LNCaP clone FGC (cell line): ENCODE data around the gene CSF2.

Experiments used
- DNase-seq: peaks from one replicate; pipeline ENCODE4 v3.0.0-alpha.2; 2011; ENCODE audit warnings: low read depth
- H3K4me3 ChIP-seq: 2 replicates; pipeline ENCODE4 v1.5.1; 2011; ENCODE audit warnings: mild to moderate bottlenecking, low read depth, low read length, control low read depth
- TF ChIP-seq, protein P1 (sequence below): IDR thresholded peaks from 2 replicates; pipeline ENCODE4 v1.5.1; 2012; ENCODE audit warnings: mild to moderate bottlenecking; ENCODE audit not compliant: control insufficient read depth, insufficient read depth; ENCODE audit errors: extremely low read depth

CSF2 gene

DNA sequence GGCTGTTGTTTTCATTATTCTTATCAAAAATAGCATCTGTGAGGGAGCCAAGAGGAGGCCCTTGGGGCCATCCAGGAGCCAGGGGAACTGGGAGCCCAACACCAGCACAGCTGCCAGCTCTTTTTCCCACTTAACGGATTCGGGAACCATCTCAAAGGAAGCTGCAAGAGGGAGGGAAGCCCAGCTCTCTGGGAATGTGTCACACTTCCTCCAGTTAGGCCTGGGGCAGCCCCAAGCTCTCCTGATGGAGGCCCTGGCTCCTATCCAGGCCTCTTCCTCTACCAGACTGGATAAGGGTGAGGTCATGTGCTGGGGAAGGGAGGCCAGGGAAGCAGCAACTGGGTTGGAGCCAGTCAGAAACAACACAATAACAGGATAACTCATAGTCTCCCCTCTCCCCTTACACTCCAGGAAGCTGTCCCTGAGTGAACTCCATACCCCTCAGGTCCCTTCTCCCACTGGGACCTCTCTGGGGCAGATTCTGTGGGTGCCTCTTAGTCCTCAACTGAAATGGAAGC, 12.7 kb downstream of the CSF2 start:
- TF ChIP-seq, protein P1, sequence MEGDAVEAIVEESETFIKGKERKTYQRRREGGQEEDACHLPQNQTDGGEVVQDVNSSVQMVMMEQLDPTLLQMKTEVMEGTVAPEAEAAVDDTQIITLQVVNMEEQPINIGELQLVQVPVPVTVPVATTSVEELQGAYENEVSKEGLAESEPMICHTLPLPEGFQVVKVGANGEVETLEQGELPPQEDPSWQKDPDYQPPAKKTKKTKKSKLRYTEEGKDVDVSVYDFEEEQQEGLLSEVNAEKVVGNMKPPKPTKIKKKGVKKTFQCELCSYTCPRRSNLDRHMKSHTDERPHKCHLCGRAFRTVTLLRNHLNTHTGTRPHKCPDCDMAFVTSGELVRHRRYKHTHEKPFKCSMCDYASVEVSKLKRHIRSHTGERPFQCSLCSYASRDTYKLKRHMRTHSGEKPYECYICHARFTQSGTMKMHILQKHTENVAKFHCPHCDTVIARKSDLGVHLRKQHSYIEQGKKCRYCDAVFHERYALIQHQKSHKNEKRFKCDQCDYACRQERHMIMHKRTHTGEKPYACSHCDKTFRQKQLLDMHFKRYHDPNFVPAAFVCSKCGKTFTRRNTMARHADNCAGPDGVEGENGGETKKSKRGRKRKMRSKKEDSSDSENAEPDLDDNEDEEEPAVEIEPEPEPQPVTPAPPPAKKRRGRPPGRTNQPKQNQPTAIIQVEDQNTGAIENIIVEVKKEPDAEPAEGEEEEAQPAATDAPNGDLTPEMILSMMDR: no peak
- no peak for DNase-seq
- no peak overlapping the region for H3K4me3 ChIP-seq

DNA sequence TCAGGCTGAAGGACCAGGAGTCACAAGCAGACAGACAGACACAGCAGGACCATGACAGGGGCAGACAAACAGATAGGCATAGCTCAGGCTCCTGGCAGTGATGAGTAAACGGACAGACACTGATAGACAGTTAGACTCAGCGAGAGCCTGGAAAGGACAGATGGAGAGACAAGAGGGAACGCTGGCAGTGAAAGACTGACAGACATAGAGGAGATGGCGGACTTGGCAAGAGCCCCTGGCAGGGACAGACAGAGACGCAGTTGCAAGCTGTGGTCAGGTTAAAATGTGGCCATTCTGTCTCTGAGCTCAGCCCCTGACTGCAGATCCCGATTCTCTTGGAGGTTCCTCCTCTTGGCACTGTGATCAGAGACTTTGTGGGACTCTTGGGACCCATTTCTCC, 13.6 kb downstream of the CSF2 start:
- TF ChIP-seq, protein P1: no peak
- no peak for DNase-seq
- H3K4me3 ChIP-seq: no peak overlapping the region

DNA sequence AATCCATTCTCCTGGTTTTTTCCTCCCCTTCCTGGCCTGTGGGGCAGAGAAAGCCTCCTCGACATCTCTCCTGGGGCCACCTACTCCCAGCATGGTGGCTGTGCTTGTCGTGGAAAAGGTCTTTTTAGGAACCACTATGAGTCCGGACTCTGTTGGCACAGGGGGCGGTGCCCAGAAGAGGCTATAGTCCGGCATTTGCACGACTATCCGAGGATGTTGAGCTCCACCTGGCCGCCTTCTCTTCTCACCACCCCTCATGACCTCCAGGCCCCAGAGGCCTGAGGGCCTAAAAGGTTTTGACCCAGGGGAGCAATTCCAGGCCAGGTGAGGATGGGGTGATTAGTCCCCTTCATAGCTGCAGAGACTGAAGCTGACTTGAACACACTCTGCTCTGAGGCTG, 14.1 kb downstream of the CSF2 start:
- TF ChIP-seq, protein P1: no peak
- DNase-seq: no peak
- H3K4me3 ChIP-seq: no peak overlapping the region

DNA sequence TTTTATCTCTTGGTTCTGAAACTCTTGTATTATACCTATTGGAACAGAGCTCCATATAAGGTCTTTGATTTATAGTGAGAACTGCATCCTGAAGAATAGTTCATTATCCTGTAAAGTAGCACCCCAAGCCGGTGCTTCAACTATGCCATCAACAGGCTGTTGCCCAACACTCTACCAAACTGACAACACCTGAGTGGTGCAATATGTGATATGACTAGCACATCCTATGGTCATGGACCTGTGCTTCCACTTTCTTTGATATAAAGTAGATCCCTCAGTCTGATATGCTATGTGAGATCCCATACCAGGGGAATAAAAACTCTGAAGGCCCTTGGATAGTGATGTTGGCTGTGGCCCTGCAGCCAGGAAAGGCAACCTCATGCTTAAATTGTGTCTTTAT, 15.8 kb downstream of the CSF2 start:
- no peak for DNase-seq
- H3K4me3 ChIP-seq: no peak overlapping the region
- TF ChIP-seq, protein P1: no peak

DNA sequence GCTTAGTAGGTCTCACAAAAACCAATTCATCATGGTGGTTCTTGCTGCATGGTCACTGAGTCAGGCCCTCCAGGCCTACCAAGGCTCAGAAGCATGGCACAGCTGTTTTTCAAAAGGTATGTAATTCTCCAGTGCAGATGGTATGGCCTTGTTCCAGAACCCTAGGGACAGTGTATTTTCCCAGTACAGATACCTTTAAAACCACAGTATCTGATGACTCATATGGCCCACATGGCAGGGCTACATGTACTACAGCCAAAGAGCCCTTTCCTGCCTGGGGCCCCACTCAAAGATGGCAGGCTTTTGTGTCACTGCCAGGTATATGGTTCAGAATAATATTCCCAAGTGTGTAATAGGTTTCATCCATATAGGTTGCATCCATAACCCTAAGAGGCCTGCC, 16.5 kb downstream of the CSF2 start:
- no peak overlapping the region for H3K4me3 ChIP-seq
- TF ChIP-seq, protein P1: no peak
- no peak for DNase-seq

DNA sequence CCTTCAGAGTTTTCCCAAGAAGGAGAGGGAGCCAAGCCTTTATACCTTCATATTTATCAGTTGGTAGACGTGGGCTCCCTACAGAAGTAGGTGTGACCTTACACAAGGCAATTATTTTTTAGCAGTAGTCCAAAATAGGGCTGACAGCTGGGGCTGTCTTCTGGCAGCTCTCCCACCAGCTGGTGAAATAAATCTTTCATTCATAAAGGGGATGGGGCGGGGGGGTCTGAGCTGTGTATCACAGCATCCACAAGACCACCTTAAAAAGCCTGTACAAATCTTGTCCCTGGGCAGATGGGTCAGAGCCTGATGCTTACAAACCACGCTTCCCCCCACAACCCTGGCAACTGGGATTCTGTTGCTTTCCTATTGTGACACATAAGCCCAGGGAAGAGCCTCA, 19.7 kb downstream of the CSF2 start:
- DNase-seq: no peak
- TF ChIP-seq, protein P1: no peak
- no peak overlapping the region for H3K4me3 ChIP-seq

DNA sequence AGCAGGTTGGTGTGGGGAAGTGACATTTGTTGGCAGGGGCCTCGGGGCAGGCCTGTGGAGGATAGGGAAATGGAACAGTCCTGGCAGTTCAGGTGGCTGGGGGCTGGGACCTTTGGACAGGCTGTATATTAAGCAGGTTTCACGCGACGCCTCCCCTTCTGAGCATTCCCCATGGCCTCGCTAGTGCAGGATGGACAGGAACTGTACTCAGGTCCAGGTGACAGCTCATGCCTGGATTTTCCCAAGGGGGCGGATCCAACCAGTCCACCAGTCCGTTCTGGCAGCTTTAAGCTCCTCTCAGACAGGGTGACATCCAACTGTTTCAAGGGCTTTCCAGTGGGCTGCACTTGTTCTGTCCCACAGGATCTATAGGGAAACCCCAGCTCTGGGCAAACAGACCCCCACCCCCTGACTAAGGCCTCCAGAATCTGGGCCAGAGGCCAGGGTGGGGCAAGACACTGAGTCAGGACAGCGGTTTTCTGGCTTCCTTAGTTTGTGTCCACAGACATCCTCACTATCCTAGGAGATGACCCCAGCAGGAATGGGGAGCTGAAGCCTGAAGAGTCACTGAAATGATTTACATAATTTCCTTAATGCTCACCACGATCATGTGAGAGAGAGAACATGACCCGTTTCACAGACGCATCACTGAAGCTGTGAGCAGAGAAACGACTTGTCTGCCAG, 20.9 kb downstream of the CSF2 start:
- TF ChIP-seq, protein P1: no peak
- no peak for DNase-seq
- no peak overlapping the region for H3K4me3 ChIP-seq
